Measurements from ENCODE around the gene WBP2. TPM values are rescaled to one million over a fixed set of nuclear protein-coding genes. Genes with fewer than 3 reads are reported as not detected.
"Not testable (repeated sequence)": the region's sequence is repeated elsewhere in the genome, so short reads cannot be mapped to it uniquely, and the experiment has no call there.

The WBP2 gene
- total RNA-seq, 4 donors from 2014 or later: 27.7 to 75.1 (median 56.8) TPM

DNA sequence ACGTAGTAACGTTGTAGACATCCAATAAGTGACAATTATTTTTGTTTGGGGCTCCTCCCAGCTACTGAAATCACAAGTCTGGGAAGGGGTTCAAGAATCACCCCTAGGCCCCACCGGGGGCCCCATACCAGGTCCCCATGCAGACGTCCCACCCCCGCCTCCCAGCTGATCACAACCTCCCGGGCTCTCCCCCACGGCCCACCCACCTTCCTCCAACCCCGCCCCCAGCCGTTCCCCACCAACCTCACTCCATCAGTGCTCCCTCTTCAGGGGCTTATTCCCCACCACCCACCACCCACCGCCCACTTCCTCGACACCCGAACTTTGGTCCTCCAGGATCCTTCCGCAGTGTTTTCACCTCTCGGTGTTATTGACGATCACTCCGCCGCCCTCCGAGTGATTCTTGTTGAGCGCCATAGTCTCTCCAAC is 240 bp downstream of the WBP2 start:
- intact Hi-C loops (cut with DNase I; ENCODE audit: low total_unique reads): loop anchor here (10.0 kb wide), 1 partner anchor 70 kb away; the partner anchor contains the start of gene UNK
- in situ Hi-C loops (cut with MboI; ENCODE audit: low pct_ligation_motif_present in 1 of 4, low pct_unique_long_range_greater_than_20kb in 1 of 4, low sequenced_read_pairs in 3 of 4): no loop called here
- H3K4me1 ChIP-seq: peaks cover 12 to 43% (median 22%) of the 10 kb centered on the region in 4 donors
- WGBS, 2 donors (ENCODE audit: low coverage in 1 of 2): 0% methylated on average over 10 to 19 of the region's 19 CpGs
- no peak for TF ChIP-seq POLR2A (IDR thresholded peaks at IDR 0.05)
- TF ChIP-seq, protein P1, sequence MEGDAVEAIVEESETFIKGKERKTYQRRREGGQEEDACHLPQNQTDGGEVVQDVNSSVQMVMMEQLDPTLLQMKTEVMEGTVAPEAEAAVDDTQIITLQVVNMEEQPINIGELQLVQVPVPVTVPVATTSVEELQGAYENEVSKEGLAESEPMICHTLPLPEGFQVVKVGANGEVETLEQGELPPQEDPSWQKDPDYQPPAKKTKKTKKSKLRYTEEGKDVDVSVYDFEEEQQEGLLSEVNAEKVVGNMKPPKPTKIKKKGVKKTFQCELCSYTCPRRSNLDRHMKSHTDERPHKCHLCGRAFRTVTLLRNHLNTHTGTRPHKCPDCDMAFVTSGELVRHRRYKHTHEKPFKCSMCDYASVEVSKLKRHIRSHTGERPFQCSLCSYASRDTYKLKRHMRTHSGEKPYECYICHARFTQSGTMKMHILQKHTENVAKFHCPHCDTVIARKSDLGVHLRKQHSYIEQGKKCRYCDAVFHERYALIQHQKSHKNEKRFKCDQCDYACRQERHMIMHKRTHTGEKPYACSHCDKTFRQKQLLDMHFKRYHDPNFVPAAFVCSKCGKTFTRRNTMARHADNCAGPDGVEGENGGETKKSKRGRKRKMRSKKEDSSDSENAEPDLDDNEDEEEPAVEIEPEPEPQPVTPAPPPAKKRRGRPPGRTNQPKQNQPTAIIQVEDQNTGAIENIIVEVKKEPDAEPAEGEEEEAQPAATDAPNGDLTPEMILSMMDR (IDR thresholded peaks at IDR 0.05): peak in 2 of 5 experiments; percentile 18 to 28
- peak in 1 of 3 donors; percentile 1 for TF ChIP-seq POLR2AphosphoS5 (IDR thresholded peaks at IDR 0.05)
- H3K27me3 ChIP-seq: no peaks in the 10 kb centered on the region
- peak overlapping the region; percentile 69 to 99 (median 84) for H3K4me3 ChIP-seq
- peak overlapping the region; percentile 92 to 100 (median 96) for H3K27ac ChIP-seq
- H3K36me3 ChIP-seq: peaks cover 0 to 17% (median 7%) of the 10 kb centered on the region in 4 donors
- no peak for DNase-seq
- no peaks in the 10 kb centered on the region for H3K9me3 ChIP-seq

DNA sequence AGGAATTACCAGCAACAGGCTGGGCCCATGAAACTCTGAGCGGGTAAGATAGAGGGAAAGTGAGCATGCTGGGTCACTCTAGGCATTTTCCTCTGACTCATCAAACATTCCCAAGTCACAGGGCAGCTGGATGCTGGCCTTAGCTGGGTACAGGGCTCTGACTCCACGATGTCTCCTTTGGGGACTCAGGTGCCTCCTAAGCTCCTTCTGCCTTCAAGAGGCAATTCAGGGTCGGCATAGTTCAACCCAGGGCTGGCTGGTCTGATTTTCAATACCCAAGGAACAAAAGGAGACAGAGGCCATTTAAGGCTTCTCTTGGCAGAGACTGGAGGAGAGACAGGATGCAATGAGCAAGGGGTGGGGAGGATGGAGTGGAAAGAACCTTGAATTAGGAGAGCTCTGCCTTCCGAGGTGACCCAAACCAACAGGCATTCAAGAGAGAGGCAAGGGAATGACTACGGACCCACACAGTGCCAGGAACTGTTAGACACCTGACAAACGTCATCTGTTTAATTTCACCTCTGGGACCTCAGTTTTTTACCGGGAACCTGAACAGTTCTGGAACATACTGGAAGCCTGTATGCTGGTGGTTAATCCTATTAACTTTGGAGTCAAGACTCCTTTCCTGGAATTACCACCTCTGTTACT is 910 bp downstream of the WBP2 start:
- peaks cover 12 to 47% (median 22%) of the 10 kb centered on the region in 4 donors for H3K4me1 ChIP-seq
- 17 to 28% methylated on average over 5 to 7 of the region's 7 CpGs for WGBS, 2 donors (ENCODE audit: low coverage in 1 of 2)
- in situ Hi-C loops (cut with MboI; ENCODE audit: low pct_ligation_motif_present in 1 of 4, low pct_unique_long_range_greater_than_20kb in 1 of 4, low sequenced_read_pairs in 3 of 4): no loop called here

DNA sequence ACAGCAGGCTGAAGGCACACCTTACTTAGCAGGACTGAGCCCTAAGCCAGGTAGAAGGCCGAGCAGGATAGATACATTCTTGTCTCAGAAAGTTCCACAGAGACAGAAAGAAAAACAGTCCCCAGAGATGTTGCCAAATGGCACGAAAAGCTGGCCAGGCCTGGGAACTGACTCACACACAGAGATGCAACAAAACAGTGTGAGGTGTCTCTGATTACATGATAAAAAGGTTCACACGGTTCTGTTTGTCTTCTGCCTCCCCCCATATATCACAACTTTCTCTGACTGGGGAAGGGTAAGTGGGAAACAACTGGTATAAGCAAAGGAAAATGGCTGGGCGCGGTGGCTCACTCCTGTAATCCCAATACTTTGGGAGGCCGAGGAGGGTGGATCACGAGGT is 1.7 kb downstream of the WBP2 start:
- 42 to 74% methylated on average over 3 to 7 of the region's 7 CpGs for WGBS, 2 donors (ENCODE audit: low coverage in 1 of 2)
- no peak overlapping the region for H3K4me3 ChIP-seq

More for the DNA sequence above, 910 bp downstream of the WBP2 start:
- no peak for DNase-seq
- TF ChIP-seq POLR2A (IDR thresholded peaks at IDR 0.05): no peak
- peak; percentile 75 for TF ChIP-seq EP300 (IDR thresholded peaks at IDR 0.05; ENCODE audit: low read depth)
- TF ChIP-seq, protein P1 (IDR thresholded peaks at IDR 0.05): no peak
- peak in 1 of 3 donors; percentile 55 for TF ChIP-seq POLR2AphosphoS5 (IDR thresholded peaks at IDR 0.05)
- no peaks in the 10 kb centered on the region for H3K27me3 ChIP-seq
- H3K36me3 ChIP-seq: peaks cover 0 to 23% (median 11%) of the 10 kb centered on the region in 4 donors
- peak overlapping the region; percentile 92 to 100 (median 96) for H3K27ac ChIP-seq
- H3K9me3 ChIP-seq: no peaks in the 10 kb centered on the region
- peak overlapping the region; percentile 69 to 99 (median 84) for H3K4me3 ChIP-seq
- intact Hi-C loops (cut with DNase I; ENCODE audit: low total_unique reads): loop anchor here (10.0 kb wide), 1 partner anchor 69 kb away; the partner anchor contains the start of gene UNK

DNA sequence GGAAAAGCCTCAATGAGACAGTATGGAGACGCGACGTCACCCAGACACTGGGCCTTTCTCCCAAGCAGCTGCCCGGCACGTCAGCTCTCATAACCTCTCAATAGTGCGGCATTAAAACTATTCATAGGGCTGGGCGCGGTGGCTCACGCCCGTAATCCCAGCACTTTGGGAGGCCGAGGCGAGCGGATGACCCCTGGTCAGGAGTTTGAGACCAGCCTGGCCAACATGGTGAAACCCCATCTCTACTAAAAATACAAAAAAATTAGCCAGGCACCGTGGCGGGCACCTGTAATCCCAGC is 3.5 kb downstream of the WBP2 start:
- H3K36me3 ChIP-seq: peaks cover 0 to 45% (median 21%) of the 10 kb centered on the region in 4 donors
- intact Hi-C loops (cut with DNase I; ENCODE audit: low total_unique reads): loop anchor here (10.0 kb wide), 1 partner anchor 67 kb away; the partner anchor contains the start of gene UNK
- H3K4me1 ChIP-seq: peaks cover 11 to 51% (median 26%) of the 10 kb centered on the region in 4 donors
- H3K27me3 ChIP-seq; H3K4me3 ChIP-seq; DNase-seq; H3K9me3 ChIP-seq; in situ Hi-C loops (cut with MboI; ENCODE audit: low pct_ligation_motif_present in 1 of 4, low pct_unique_long_range_greater_than_20kb in 1 of 4, low sequenced_read_pairs in 3 of 4): not testable (repeated sequence)
- peak overlapping the region; percentile 42 to 68 (median 55) for H3K27ac ChIP-seq
- 91 to 100% methylated on average over 1 to 15 of the region's 15 CpGs for WGBS, 2 donors (ENCODE audit: low coverage in 1 of 2)

More for the DNA sequence above, 1.7 kb downstream of the WBP2 start:
- Histone ChIP-seq H3K36me3 (peaks cover 0 to 29% (median 13%) of the 10 kb centered on the region in 4 donors), H3K27ac (peak overlapping the region; percentile 92 to 100 (median 96)), H3K9me3 (no peaks in the 10 kb centered on the region), H3K4me1 (peaks cover 12 to 48% (median 25%) of the 10 kb centered on the region in 4 donors), H3K27me3 (no peaks in the 10 kb centered on the region)
- TF ChIP-seq POLR2A (IDR thresholded peaks at IDR 0.05) (no peak), EP300 (IDR thresholded peaks at IDR 0.05; ENCODE audit: low read depth) (no peak), POLR2AphosphoS5 (IDR thresholded peaks at IDR 0.05) (no peak)
- TF ChIP-seq, protein P1 (IDR thresholded peaks at IDR 0.05): no peak
- in situ Hi-C loops (cut with MboI; ENCODE audit: low pct_ligation_motif_present in 1 of 4, low pct_unique_long_range_greater_than_20kb in 1 of 4, low sequenced_read_pairs in 3 of 4): no loop called here
- intact Hi-C loops (cut with DNase I; ENCODE audit: low total_unique reads): loop anchor here (10.0 kb wide), 1 partner anchor 69 kb away; the partner anchor contains the start of gene UNK
- no peak for DNase-seq

Data from transverse colon (tissue), 4 donors.